K562 (cell line): ENCODE results near the gene SMURF1. TPM values are rescaled to one million over a fixed set of nuclear protein-coding genes. Genes with fewer than 3 reads are reported as not detected.

Experiments
- ATAC-seq: fragments of 200-7000 bp; cut with Tn5 transposase; 3 replicates; pipeline ENCODE4 v1.9.1; 2020; ENCODE audit warnings: moderate library complexity
- BruUV-seq: library from RNA; stranded (reverse); fragments of 400-500 nt; replicated peaks from 2 replicates; lab custom pipeline; 2021; lab: Mats Ljungman, UMichigan
- CTCF ChIA-PET: fragments of 300-600 bp; formaldehyde crosslinking; extraction: SDS; loops from one replicate; lab custom pipeline; 2021; ENCODE audit warnings: low intra/inter-chr PET ratio; lab: Yijun Ruan, JAX
- POLR2A ChIA-PET: fragments of 300-600, 350-650 bp; sonication (Branson Sonifier 250); formaldehyde crosslinking; extraction: SDS; loops from one replicate; lab custom pipeline; 2021; ENCODE audit warnings: antibody characterized with exemption, inconsistent platforms; lab: Yijun Ruan, JAX
- DNase-seq, 4 experiments: peaks; one replicate each; pipeline versions ENCODE4 v3.0.0 to v3.0.0-alpha.2; 2011 to 2018; ENCODE audit warnings: low spot score in 3 of 4, mixed read lengths in 3 of 4; ENCODE audit errors: extremely low read depth in 1 of 4
- FAIRE-seq: peaks from 2 replicates; lab custom pipeline; 2011; peaks lifted over from hg19 to GRCh38; lab: Jason Lieb, UNC
- H2AFZ ChIP-seq: 2 replicates; pipeline ENCODE4 v1.6.0; 2011; ENCODE audit warnings: low read depth, low read length, control low read depth, inconsistent platforms
- H3K27ac ChIP-seq: fragments of 200-600 bp; 3 replicates; pipeline ENCODE4 v1.8.0; 2011; ENCODE audit warnings: low read depth, mild to moderate bottlenecking, control low read depth, inconsistent platforms, low read length, moderate library complexity, mixed read lengths; ENCODE audit errors: extremely low read depth
- H3K27me3 ChIP-seq, 2 experiments: fragments of 300-600 bp in 1 of 2; 2 replicates in 1 of 2; 3 replicates in 1 of 2; pipeline versions ENCODE4 v1.6.0 to v1.8.0; 2011; ENCODE audit warnings: inconsistent platforms in 2 of 2, low read length in 2 of 2, mild to moderate bottlenecking in 1 of 2, mixed read lengths in 1 of 2, moderate library complexity in 1 of 2; ENCODE audit not compliant: control insufficient read depth in 2 of 2, insufficient read depth in 2 of 2
- H3K36me3 ChIP-seq: fragments of 300-600 bp; 3 replicates; pipeline ENCODE4 v1.8.0; 2011; ENCODE audit warnings: mild to moderate bottlenecking, low read length, inconsistent platforms; ENCODE audit not compliant: control insufficient read depth, insufficient read depth
- H3K4me1 ChIP-seq, 2 experiments: fragments of 200-600 bp in 1 of 2; replicated peaks in 1 of 2; 2 replicates in 1 of 2; 3 replicates in 1 of 2; pipeline versions ENCODE4 v1.5.1 to v1.8.0; 2011; ENCODE audit warnings: inconsistent platforms in 2 of 2, low read length in 2 of 2, mild to moderate bottlenecking in 1 of 2, mixed read lengths in 1 of 2, moderate library complexity in 1 of 2; ENCODE audit not compliant: control insufficient read depth in 2 of 2, insufficient read depth in 2 of 2
- H3K4me2 ChIP-seq: 2 replicates; pipeline ENCODE4 v1.6.1; 2011; ENCODE audit warnings: low read length, control low read depth, inconsistent platforms, mixed read lengths; ENCODE audit not compliant: insufficient read depth
- H3K4me3 ChIP-seq: fragments of 200-600 bp; sonication (generic), shearing (Covaris generic); 2 replicates; pipeline ENCODE4 v1.5.1; 2016; ENCODE audit warnings: control low read depth, inconsistent platforms
- H3K79me2 ChIP-seq: fragments of 200-600 bp; 3 replicates; pipeline ENCODE4 v1.8.0; 2011; ENCODE audit warnings: low read length, inconsistent platforms; ENCODE audit not compliant: control insufficient read depth, insufficient read depth
- H3K9ac ChIP-seq, 2 experiments: 2 replicates each; pipeline versions ENCODE4 v1.6.0 to v1.6.1; 2011; ENCODE audit warnings: low read depth in 2 of 2, low read length in 2 of 2, control low read depth in 1 of 2, inconsistent platforms in 1 of 2, mild to moderate bottlenecking in 1 of 2, mixed read lengths in 1 of 2; ENCODE audit not compliant: insufficient read depth in 1 of 2
- H3K9me1 ChIP-seq: one replicate; pipeline ENCODE4 v1.6.0; 2011; ENCODE audit warnings: inconsistent platforms, mild to moderate bottlenecking, low read length, moderate library complexity; ENCODE audit not compliant: control insufficient read depth, insufficient read depth
- H3K9me3 ChIP-seq: replicated peaks from 2 replicates; pipeline ENCODE4 v1.5.1; 2011; ENCODE audit warnings: low read depth, low read length, inconsistent platforms; ENCODE audit not compliant: control insufficient read depth, insufficient read depth
- H4K20me1 ChIP-seq: replicated peaks from 2 replicates; pipeline ENCODE4 v1.6.1; 2011; ENCODE audit warnings: low read length, inconsistent platforms, mixed read lengths; ENCODE audit not compliant: control insufficient read depth, insufficient read depth
- MEF2A ChIP-seq: IDR thresholded peaks from 2 replicates; pipeline ENCODE4 v1.6.1; 2011; ENCODE audit warnings: low read depth, mild to moderate bottlenecking, low read length, moderate library complexity; ENCODE audit not compliant: control insufficient read depth
- NCOA6 ChIP-seq: fragments of 450-650 bp; IDR thresholded peaks from 2 replicates; pipeline ENCODE4 v1.6.1; 2017; ENCODE audit warnings: mild to moderate bottlenecking
- WGBS: fragments of 100-300 bp; shearing (Covaris generic); methylation state at CpG from one replicate; pipeline ENCODE4 v1.1.6; 2016; ENCODE audit warnings: low coverage, mixed read lengths; ENCODE audit not compliant: insufficient coverage; ENCODE audit errors: missing lambda C conversion rate; 5-methylcytosine and 5-hydroxymethylcytosine counted together
- in situ Hi-C: fragments of 300-500 bp; cut with MboI; formaldehyde crosslinking; loops from 4 replicates; pipeline ENCODE4 v1.15.0; 2018; ENCODE audit warnings: inconsistent platforms, mixed read lengths
- intact Hi-C: fragments of 100-400 bp; cut with micrococcal nuclease; formaldehyde crosslinking; loops from 2 replicates; pipeline ENCODE4 v1.14.2; 2022
- polyA plus RNA-seq, 8 experiments: library from polyadenylated mRNA; depleted of rRNA in 4 of 8; stranded (reverse) in 5 of 8; unstranded in 3 of 8; fragments of >200 nt; fragmentation: Nextera tagmentation in 2 of 8; fragmentation: Illumina TruSeq in 1 of 8; extraction: Ambion mirVana in 2 of 8; extraction: Trizol in 1 of 8; gene quantifications; 2 replicates each; pipeline versions ENCODE4 v1.2.1 to v1.2.3, GENCODE V29; 2011 to 2014; ENCODE audit warnings: inconsistent platforms in 1 of 8, missing spikeins in 1 of 8
- total RNA-seq, 7 experiments: library from RNA; depleted of rRNA in 6 of 7; stranded (reverse); fragments of >200 nt in 6 of 7; fragmentation: Illumina TruSeq in 2 of 7; extraction: Trizol in 2 of 7; gene quantifications; 2 replicates each; pipeline versions ENCODE4 v1.2.1 to v1.2.3, GENCODE V29; 2011 to 2021; ENCODE audit warnings: low replicate concordance in 1 of 7
- TF ChIP-seq, protein P1 (sequence below): fragments of 200-800 bp; sonication (Bioruptor generic); IDR thresholded peaks from 2 replicates; pipeline ENCODE4 v1.6.1; 2016; ENCODE audit warnings: missing genetic modification characterization, missing compliant biosample characterization

The SMURF1 gene
- total and polyA plus RNA-seq, 9 of the 15 experiments (the other 6 are each of a cell fraction or from before 2014, with no cell fraction given), result 1.0 to 20.1 (median 12.6) TPM

DNA sequence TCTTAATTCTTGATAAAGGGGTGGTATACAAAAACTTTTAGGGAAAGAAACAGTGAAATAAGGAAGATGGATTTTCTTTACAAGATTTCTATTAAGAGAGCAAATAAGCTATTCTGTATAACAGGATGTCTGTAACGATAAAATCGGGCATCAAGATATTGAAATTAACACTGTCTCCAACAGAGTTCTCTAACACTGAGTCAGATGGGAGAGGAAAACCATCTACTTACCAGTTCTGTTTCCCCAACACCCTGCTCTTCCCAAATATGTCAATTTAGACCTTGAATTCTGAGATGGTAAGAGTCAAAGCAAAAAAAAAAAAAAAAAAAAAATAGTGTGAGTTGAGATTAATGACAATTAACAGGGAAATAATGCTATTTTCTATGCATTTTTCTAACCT lies 23.0 kb downstream of the SMURF1 start (continued):
- no peak for TF ChIP-seq NCOA6

DNA sequence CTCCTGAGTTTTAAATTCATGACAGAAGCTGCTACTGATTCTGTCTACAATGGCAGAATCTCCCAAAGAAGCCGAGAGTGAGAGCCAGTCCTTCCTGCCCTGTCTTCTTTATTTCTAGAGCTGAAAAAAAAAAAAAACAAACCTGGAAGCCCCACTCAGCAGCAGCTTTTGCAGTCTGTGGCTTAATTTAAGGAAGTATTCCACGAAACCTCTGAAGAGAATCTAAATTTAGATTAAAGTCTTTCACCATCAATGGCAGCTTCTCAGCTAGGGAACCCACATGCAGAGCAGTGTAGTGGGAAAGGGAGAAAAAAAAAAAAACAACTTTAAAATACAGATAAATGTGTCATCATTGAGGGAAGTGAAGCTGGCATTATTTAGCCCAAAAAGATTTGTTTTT lies 23.4 kb downstream of the SMURF1 start:
- Histone ChIP-seq H3K27me3 (no peaks in the 10 kb centered on the region), H3K36me3 (0 out of 3 replicates have a peak, but pooled peaks cover 4% of the 10 kb centered on the region), H2AFZ (no peak overlapping the region), H4K20me1 (no peaks in the 10 kb centered on the region), H3K4me2 (no peak overlapping the region), H3K9me3 (no peaks in the 10 kb centered on the region; the same call in 1 of the 2 replicates), H3K9ac (no peak overlapping the region), H3K9me1 (no peaks in the 10 kb centered on the region), H3K27ac (no peak overlapping the region), H3K4me3 (no peak overlapping the region), H3K4me1 (peaks cover 5 to 9% of the 10 kb centered on the region in 2 experiments; a peak in 4 of 5 replicates), H3K79me2 (peaks cover 62% of the 10 kb centered on the region)
- no peak for ATAC-seq
- no TSS peak for BruUV-seq
- TF ChIP-seq MEF2A, result peak; percentile 31; the same call in 1 of the 2 replicates
- TF ChIP-seq, protein P1, sequence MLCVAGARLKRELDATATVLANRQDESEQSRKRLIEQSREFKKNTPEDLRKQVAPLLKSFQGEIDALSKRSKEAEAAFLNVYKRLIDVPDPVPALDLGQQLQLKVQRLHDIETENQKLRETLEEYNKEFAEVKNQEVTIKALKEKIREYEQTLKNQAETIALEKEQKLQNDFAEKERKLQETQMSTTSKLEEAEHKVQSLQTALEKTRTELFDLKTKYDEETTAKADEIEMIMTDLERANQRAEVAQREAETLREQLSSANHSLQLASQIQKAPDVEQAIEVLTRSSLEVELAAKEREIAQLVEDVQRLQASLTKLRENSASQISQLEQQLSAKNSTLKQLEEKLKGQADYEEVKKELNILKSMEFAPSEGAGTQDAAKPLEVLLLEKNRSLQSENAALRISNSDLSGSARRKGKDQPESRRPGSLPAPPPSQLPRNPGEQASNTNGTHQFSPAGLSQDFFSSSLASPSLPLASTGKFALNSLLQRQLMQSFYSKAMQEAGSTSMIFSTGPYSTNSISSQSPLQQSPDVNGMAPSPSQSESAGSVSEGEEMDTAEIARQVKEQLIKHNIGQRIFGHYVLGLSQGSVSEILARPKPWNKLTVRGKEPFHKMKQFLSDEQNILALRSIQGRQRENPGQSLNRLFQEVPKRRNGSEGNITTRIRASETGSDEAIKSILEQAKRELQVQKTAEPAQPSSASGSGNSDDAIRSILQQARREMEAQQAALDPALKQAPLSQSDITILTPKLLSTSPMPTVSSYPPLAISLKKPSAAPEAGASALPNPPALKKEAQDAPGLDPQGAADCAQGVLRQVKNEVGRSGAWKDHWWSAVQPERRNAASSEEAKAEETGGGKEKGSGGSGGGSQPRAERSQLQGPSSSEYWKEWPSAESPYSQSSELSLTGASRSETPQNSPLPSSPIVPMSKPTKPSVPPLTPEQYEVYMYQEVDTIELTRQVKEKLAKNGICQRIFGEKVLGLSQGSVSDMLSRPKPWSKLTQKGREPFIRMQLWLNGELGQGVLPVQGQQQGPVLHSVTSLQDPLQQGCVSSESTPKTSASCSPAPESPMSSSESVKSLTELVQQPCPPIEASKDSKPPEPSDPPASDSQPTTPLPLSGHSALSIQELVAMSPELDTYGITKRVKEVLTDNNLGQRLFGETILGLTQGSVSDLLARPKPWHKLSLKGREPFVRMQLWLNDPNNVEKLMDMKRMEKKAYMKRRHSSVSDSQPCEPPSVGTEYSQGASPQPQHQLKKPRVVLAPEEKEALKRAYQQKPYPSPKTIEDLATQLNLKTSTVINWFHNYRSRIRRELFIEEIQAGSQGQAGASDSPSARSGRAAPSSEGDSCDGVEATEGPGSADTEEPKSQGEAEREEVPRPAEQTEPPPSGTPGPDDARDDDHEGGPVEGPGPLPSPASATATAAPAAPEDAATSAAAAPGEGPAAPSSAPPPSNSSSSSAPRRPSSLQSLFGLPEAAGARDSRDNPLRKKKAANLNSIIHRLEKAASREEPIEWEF (CRISPR knock-in tag), result no peak
- intact Hi-C loops (no loop called here), in situ Hi-C loops (no loop called here)
- DNase-seq, result no peak
- POLR2A ChIA-PET, result interaction anchor here (0.7 to 1.4 kb wide), 2 partner anchors 12 to 38 kb away, joined by 4 to 6 read pairs; no protein-coding TSS in a partner anchor
- CTCF ChIA-PET, result no interaction called here
- 50% methylated on average over 2 of the region's 2 CpGs for WGBS
- no peak for FAIRE-seq
